Measurements from ENCODE around the gene XPA. TPM values are rescaled to one million over a fixed set of nuclear protein-coding genes. Genes with fewer than 3 reads are reported as not detected.

The XPA gene
- total and polyA plus RNA-seq, 2 of the 13 experiments (the other 11 are each of a cell fraction or from before 2014, with no cell fraction given) = 2.3 to 15.2 TPM

DNA sequence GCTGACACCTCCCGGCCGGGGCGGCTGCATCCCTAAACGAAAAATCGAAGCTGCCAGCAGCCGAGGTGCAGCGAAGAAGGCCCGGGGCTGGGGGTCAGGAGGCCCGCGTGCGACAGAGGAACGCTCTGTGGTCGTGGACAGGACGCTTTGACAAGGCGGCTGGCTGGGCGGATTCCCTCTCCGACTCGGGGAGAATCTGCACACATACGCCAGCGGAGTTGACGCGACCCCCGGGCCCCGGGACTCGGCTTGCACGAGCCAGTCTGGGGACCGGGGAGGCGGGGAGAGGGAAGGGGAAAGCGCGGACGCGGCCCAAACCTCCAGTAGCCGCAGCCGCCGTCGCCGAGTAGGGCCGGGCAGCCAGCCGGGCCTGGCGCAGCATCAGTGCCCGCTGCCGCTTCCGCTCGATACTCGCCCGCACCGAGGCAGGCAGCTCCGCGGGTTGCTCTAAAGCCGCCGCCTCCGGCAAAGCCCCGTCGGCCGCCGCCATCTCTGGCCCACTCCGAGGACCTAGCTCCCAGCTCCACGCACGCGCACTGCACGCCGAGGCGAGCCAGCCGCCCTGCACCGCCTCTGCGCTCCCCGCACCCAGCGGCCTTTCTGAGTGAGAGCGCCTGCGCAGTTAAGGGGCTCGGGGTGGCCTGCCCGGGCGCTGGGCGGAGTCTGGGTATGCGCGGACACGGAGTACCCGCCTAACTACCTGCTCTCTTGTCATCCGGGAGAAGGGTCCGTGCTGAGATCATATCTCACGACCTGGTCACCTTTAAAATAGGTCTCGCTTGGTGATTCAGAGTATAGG, at the start of gene XPA (continued):
- TF ChIP-seq, protein P1, sequence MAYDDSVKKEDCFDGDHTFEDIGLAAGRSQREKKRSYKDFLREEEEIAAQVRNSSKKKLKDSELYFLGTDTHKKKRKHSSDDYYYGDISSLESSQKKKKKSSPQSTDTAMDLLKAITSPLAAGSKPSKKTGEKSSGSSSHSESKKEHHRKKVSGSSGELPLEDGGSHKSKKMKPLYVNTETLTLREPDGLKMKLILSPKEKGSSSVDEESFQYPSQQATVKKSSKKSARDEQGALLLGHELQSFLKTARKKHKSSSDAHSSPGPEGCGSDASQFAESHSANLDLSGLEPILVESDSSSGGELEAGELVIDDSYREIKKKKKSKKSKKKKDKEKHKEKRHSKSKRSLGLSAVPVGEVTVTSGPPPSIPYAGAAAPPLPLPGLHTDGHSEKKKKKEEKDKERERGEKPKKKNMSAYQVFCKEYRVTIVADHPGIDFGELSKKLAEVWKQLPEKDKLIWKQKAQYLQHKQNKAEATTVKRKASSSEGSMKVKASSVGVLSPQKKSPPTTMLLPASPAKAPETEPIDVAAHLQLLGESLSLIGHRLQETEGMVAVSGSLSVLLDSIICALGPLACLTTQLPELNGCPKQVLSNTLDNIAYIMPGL (CRISPR knock-in tag; IDR thresholded peaks at IDR 0.05; ENCODE audit: borderline replicate concordance in 1 of 2, low read depth in 1 of 2) = peak; percentile 75 to 91; a peak in 3 of 4 replicates
- TF ChIP-seq, protein P2, sequence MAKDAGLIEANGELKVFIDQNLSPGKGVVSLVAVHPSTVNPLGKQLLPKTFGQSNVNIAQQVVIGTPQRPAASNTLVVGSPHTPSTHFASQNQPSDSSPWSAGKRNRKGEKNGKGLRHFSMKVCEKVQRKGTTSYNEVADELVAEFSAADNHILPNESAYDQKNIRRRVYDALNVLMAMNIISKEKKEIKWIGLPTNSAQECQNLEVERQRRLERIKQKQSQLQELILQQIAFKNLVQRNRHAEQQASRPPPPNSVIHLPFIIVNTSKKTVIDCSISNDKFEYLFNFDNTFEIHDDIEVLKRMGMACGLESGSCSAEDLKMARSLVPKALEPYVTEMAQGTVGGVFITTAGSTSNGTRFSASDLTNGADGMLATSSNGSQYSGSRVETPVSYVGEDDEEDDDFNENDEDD (CRISPR knock-in tag; IDR thresholded peaks at IDR 0.05; ENCODE audit: borderline replicate concordance) = no peak
- TF ChIP-seq NFIB (CRISPR knock-in tag; IDR thresholded peaks at IDR 0.05; ENCODE audit: borderline replicate concordance) (no peak), PAX8 (CRISPR knock-in tag; IDR thresholded peaks at IDR 0.05; ENCODE audit: borderline replicate concordance) (no peak), POLR2G (IDR thresholded peaks at IDR 0.05; ENCODE audit: low read depth, low read length) (peak; percentile 96), ZNF326 (CRISPR knock-in tag; IDR thresholded peaks at IDR 0.05; ENCODE audit: borderline replicate concordance) (no peak), SKI (IDR thresholded peaks at IDR 0.05; ENCODE audit: partially characterized antibody) (no peak), ZNF746 (CRISPR knock-in tag; IDR thresholded peaks at IDR 0.05) (peak; percentile 68), ATAD3A (CRISPR knock-in tag; IDR thresholded peaks at IDR 0.05) (no peak), ZNF496 (CRISPR knock-in tag; IDR thresholded peaks at IDR 0.05; ENCODE audit: insufficient replicate concordance) (no peak), REXO4 (CRISPR knock-in tag; IDR thresholded peaks at IDR 0.05; ENCODE audit: borderline replicate concordance) (no peak), FOXP1 (IDR thresholded peaks at IDR 0.05) (no peak), FOXP1 (CRISPR knock-in tag; IDR thresholded peaks at IDR 0.05) (no peak), MYNN (CRISPR knock-in tag; IDR thresholded peaks at IDR 0.05; ENCODE audit: low read depth) (no peak), ZFYVE20 (CRISPR knock-in tag; IDR thresholded peaks at IDR 0.05; ENCODE audit: borderline replicate concordance, low read depth) (0 out of 2 replicates have a peak, but pooled peaks have one; percentile 48), BCL6 (CRISPR knock-in tag; IDR thresholded peaks at IDR 0.05) (0 out of 2 replicates have a peak, but pooled peaks have one; percentile 37), KLF6 (CRISPR knock-in tag; IDR thresholded peaks at IDR 0.05) (peak; percentile 76; the same call in 1 of the 2 replicates)
- TF ChIP-seq, protein P3, sequence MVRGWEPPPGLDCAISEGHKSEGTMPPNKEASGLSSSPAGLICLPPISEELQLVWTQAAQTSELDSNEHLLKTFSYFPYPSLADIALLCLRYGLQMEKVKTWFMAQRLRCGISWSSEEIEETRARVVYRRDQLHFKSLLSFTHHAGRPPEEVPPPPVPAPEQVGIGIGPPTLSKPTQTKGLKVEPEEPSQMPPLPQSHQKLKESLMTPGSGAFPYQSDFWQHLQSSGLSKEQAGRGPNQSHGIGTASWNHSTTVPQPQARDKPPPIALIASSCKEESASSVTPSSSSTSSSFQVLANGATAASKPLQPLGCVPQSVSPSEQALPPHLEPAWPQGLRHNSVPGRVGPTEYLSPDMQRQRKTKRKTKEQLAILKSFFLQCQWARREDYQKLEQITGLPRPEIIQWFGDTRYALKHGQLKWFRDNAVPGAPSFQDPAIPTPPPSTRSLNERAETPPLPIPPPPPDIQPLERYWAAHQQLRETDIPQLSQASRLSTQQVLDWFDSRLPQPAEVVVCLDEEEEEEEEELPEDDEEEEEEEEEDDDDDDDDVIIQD (CRISPR knock-in tag; IDR thresholded peaks at IDR 0.05; ENCODE audit: low read depth) = no peak
- TF ChIP-seq, protein P4, sequence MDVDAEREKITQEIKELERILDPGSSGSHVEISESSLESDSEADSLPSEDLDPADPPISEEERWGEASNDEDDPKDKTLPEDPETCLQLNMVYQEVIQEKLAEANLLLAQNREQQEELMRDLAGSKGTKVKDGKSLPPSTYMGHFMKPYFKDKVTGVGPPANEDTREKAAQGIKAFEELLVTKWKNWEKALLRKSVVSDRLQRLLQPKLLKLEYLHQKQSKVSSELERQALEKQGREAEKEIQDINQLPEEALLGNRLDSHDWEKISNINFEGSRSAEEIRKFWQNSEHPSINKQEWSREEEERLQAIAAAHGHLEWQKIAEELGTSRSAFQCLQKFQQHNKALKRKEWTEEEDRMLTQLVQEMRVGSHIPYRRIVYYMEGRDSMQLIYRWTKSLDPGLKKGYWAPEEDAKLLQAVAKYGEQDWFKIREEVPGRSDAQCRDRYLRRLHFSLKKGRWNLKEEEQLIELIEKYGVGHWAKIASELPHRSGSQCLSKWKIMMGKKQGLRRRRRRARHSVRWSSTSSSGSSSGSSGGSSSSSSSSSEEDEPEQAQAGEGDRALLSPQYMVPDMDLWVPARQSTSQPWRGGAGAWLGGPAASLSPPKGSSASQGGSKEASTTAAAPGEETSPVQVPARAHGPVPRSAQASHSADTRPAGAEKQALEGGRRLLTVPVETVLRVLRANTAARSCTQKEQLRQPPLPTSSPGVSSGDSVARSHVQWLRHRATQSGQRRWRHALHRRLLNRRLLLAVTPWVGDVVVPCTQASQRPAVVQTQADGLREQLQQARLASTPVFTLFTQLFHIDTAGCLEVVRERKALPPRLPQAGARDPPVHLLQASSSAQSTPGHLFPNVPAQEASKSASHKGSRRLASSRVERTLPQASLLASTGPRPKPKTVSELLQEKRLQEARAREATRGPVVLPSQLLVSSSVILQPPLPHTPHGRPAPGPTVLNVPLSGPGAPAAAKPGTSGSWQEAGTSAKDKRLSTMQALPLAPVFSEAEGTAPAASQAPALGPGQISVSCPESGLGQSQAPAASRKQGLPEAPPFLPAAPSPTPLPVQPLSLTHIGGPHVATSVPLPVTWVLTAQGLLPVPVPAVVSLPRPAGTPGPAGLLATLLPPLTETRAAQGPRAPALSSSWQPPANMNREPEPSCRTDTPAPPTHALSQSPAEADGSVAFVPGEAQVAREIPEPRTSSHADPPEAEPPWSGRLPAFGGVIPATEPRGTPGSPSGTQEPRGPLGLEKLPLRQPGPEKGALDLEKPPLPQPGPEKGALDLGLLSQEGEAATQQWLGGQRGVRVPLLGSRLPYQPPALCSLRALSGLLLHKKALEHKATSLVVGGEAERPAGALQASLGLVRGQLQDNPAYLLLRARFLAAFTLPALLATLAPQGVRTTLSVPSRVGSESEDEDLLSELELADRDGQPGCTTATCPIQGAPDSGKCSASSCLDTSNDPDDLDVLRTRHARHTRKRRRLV (CRISPR knock-in tag; IDR thresholded peaks at IDR 0.05) = no peak

Measured in HepG2 (cell line).